ENCODE data around the gene CPN2.

Gene CPN2

GRCh38 chr3:194380326-194380725 is 29.2 kb upstream of the CPN2 start:
- no peak for DNase-seq

- no peak for DNase-seq
Measured at GRCh38 chr3:194379651-194380050, 28.5 kb upstream of the CPN2 start.

DNA sequence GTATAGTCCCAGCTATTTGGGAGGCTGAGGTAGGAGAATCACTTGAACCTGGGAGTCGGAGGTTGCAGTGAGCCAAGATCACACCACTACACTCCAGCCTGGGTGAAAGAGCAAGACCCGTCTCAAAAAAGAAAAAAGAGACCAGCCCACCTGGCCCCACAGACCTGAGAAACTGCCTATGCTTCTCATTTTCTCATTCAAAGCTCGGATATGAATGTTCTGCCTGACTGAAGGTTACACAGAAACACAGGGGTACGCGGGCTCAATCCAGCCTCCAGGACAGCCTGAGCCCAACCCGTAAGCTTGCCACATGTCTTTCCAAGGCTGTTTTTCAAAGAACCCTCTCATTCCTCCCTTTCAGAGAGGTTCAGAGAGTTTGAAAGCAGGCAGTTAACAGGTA is 28.1 kb upstream of the CPN2 start:
- DNase-seq: no peak

- no peak for DNase-seq
Measured at GRCh38 chr3:194377708-194378107, 26.6 kb upstream of the CPN2 start.

DNA sequence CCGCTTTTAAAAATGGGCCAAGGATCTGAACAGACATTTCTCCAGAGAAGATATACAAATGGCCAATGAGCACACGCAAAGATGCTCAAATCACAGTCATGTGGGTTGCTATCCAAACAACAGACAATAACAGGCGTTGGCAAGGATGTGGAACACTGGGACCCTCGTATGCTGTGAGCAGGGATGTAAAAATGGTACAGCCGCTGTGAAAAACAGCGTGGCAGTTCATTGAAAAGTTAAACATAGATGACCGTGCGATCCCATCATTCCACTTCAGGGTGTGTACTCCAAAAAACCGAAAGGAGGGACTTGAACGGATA is 25.1 kb upstream of the CPN2 start:
- no peak for DNase-seq

DNA sequence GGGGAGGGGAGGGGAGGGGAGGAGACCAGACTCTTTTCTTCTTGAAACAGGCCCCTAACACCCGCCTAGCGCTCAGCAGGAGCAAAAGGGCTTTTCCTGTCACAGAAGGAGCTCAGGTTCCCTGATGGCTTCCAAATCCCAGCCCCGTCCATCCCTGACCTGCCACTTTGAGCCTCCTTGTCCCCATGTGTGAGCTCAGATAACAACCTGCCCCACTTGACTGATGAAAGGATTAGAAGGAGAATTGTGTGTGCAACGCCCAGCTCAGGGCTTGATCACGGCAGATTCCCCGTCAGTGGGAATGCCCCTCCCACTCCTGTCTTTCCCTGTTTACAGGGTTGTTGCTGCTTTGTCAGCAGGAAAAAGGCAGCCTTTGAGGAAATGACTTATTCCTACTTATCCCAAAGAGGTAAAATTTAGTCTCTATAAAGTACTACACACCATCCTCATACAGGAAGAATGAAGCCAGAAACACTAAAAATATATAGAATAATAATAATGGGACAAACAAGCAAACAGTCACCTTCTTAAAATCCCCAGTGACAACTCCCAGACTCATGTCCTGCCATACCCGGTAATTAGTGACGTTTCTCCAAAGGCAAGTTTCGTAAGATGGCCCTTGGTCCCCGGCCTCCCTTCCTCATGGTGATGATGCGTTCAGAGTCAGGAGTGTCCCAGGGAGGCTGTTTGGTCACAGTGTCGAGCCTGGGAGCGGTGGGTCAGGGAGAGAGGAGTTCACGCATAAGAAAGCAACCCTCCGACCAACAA is 24.5 kb upstream of the CPN2 start:
- no peak for DNase-seq

DNA sequence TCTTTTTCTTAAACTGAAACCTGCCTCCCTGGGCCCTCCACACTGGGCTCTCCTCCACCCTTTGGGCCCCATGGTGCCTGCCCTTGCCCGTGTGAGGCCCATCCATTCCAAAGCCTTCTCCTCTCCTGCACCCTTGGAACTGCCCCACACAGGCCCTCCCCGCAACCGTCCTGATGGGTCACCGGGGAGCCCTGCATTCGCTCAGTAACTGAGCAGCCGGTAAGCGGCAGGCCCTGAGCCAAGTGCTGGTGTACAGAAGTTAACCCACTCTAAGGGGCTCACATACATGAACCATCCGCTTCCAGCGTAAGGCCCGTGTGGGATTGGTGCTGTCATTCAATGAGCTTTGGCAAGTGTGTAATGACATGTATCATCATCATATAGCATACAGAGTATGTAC is 23.8 kb upstream of the CPN2 start:
- DNase-seq: no peak

GRCh38 chr3:194373899-194374298 is 22.8 kb upstream of the CPN2 start:
- no peak for DNase-seq

GRCh38 chr3:194373028-194373427 is 21.9 kb upstream of the CPN2 start:
- DNase-seq: no peak

GRCh38 chr3:194370753-194371152 is 19.6 kb upstream of the CPN2 start:
- no peak for DNase-seq

DNA sequence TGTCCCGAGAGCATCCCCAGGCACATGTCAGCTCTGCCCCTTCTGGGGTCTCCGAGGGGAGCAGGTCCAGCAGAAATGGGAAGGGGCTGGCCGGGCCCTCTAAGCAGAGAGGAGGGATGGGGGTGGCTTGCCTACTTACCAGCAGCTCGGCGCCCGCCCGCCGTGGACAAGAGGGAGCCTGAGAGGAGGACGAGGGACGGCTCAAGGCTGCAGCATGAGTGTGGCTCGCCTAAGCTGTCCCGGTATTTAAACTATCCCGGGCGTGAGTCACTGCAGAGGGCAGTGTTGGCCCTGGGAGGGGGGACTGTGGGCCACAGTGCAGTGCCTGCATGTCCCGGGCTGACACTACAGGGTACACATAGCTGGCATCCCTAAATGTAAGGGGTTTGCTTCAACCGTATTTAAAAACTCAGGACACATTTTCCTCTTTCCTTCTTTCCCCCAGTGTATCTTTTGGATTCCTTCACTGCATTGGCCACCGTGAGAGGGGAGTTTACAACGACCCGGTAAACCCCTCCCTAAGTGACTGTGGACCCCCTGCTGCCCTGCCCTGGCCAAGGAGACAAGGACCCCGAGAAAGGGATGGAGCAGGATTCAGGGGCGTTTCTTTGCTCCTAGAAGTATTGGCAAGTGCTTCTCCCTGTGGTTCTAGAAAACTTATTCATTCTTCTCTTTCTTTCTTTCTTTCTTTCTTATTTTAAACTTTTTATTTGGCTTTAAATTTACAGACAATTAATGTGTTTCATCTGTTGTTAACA is 18.6 kb upstream of the CPN2 start, which contains the start of gene LRRC15:
LRRC15 (minus strand) TSS at position 222 of the 758 bp plus-strand sequence. CDS start 8,700 bp downstream, outside the sequence.
- no peak for DNase-seq

DNA sequence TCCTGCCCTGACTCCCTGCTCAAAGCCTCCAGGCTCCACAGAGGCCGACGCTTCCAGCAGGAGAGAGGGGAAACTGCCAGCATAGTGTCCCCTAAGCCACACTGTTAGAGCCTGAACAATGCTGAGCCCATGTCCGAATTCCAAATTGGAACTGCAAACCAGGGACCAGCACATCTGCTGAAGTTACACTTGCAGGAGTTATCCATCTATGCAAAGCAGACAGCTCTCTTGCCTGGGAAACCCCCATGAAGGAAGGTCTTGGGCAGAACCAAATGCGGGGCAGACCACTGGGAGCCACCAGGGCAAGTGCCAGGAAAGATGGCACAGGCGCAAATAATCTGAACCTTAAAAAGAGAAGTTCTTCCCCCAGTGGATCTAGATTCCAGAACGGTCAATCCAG is 17.8 kb upstream of the CPN2 start:
- DNase-seq: no peak

GRCh38 chr3:194367992-194368841 is 17.1 kb upstream of the CPN2 start:
- DNase-seq: no peak

DNA sequence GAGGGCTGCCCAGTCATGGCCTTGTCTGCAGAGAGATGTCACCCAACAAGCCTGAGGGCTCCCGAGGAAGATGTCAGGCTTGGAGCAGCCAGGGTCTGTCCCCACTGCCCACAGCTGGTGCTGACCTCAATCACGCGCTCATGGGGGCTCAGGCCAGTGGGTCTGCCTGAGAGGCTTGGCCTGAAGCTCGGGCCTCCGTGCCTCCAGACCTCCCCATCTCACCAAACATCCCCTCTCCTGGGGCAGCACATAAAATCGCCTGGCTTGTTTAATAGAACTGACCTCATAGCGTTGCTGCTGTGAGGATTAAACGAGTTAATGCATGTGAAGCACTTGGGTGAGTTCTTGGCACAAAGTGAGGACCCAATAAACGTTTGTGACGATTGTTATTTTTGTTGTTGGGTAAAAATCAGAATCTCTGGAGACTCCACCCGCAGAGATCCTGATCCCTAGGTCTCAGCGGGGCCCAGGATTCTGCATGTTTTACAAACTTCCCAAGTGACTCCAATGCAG is 14.9 kb upstream of the CPN2 start:
- no peak for DNase-seq

GRCh38 chr3:194365526-194365925 is 14.4 kb upstream of the CPN2 start:
- no peak for DNase-seq

GRCh38 chr3:194364652-194365434 is 13.7 kb upstream of the CPN2 start:
- DNase-seq: no peak

DNA sequence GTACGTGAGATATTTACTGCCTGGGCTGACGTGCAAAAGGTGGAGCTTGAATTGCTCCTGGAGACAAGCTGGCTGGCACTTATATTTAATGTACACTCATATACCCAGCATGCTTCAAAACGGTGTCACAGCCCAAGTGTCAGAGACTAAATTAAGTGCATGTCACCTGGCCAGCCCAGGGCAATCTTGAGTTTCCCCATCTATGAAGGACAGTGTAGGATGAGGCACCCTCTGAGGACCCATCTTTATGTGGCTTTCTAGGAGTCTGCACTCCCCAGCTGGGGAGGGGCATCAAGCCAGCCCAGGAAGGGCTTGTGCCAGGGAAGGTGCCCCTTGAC is 13.2 kb upstream of the CPN2 start:
- no peak for DNase-seq

- DNase-seq: no peak
Measured at GRCh38 chr3:194360568-194360967, 9.4 kb upstream of the CPN2 start.

- no peak for DNase-seq
Measured at GRCh38 chr3:194357681-194358080, 6.6 kb upstream of the CPN2 start.

DNA sequence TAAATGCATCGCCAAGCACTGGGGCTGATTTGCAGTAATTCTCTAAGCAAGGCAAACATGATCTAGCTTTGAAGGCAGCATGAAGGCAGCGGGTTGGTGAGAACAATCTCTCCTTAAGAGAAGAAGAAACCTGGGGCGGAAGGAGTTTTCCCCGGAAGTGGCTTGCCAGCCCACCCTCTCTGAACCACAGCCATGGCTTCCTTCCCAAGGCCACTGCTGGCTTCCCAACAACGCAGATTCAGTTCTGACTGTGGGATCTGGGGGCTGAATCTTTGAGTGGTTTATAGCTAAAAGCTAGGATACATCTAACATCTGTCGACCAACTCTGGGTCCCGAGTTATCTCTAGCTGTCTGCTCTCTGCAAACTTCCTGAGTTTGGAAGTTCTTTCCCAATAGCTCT is 4.3 kb upstream of the CPN2 start:
- no peak for DNase-seq

DNA sequence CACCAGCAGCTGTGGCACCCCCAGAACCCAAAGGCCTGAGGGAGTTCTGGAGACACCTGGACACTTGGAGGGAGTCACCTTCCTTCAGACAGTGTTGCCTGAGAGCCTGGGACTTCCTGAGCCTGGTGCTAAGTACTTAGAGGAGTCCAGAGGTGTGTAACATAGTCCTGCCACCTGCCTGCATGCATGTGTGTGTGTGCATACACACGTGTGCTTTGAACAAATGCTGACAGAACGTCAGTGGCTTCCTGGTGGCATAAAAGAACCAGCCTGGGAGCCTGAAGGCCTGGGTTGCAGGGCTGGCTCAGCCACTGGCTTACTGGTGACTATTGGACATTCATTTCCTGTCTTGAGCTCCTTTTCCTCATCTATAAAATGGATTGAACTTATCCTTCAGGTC is 3.2 kb upstream of the CPN2 start:
- DNase-seq: no peak

- DNase-seq: no peak
Measured at GRCh38 chr3:194352667-194353246, 1.6 kb upstream of the CPN2 start.
